HEK293 (cell line): ENCODE data around the gene RAET1G.
A peak's percentile ranks its signal among the peaks of the same experiment; 100 is the strongest.

Experiments
- AEBP2 ChIP-seq: fragments of 450-650 bp; formaldehyde crosslinking; IDR thresholded peaks from 2 replicates; pipeline ENCODE4 v1.5.1; 2016; ENCODE audit warnings: missing biosample characterization, missing genetic modification characterization, borderline replicate concordance
- BCL11B ChIP-seq: fragments of 450-650 bp; formaldehyde crosslinking; IDR thresholded peaks from 2 replicates; pipeline ENCODE4 v1.5.1; 2016; ENCODE audit warnings: low read depth, missing biosample characterization, missing genetic modification characterization
- ELK4 ChIP-seq: IDR thresholded peaks from 2 replicates; pipeline ENCODE4 v1.6.1; 2011; ENCODE audit warnings: mild to moderate bottlenecking, low read depth, low read length, borderline replicate concordance
- GLIS2 ChIP-seq: fragments of 450-650 bp; formaldehyde crosslinking; IDR thresholded peaks from 2 replicates; pipeline ENCODE4 v1.5.1; 2016; ENCODE audit warnings: missing biosample characterization, missing genetic modification characterization
- HOXA7 ChIP-seq: sonication (generic); formaldehyde crosslinking; IDR thresholded peaks from 2 replicates; pipeline ENCODE4 v1.8.1; 2022; ENCODE audit warnings: missing genetic modification reagents, borderline replicate concordance
- INSM2 ChIP-seq: fragments of 450-650 bp; formaldehyde crosslinking; IDR thresholded peaks from 2 replicates; pipeline ENCODE4 v1.5.1; 2016; ENCODE audit warnings: missing biosample characterization, missing genetic modification characterization
- PATZ1 ChIP-seq: fragments of 450-650 bp; formaldehyde crosslinking; IDR thresholded peaks from 2 replicates; pipeline ENCODE4 v1.5.1; 2016; ENCODE audit warnings: missing biosample characterization, missing genetic modification characterization
- PBX3 ChIP-seq: sonication (generic); formaldehyde crosslinking; IDR thresholded peaks from 2 replicates; pipeline ENCODE4 v1.8.1; 2022; ENCODE audit warnings: mild to moderate bottlenecking, moderate library complexity, missing genetic modification reagents
- TSHZ1 ChIP-seq: fragments of 450-650 bp; formaldehyde crosslinking; IDR thresholded peaks from 2 replicates; pipeline ENCODE4 v1.5.1; 2016; ENCODE audit warnings: missing biosample characterization, missing genetic modification characterization, borderline replicate concordance
- WT1 ChIP-seq: fragments of 450-650 bp; formaldehyde crosslinking; IDR thresholded peaks from 2 replicates; pipeline ENCODE4 v1.5.1; 2016; ENCODE audit warnings: missing biosample characterization, missing genetic modification characterization
- YY2 ChIP-seq: fragments of 450-650 bp; formaldehyde crosslinking; IDR thresholded peaks from 2 replicates; pipeline ENCODE4 v1.5.1; 2016; ENCODE audit warnings: missing biosample characterization, missing genetic modification characterization
- ZBTB7A ChIP-seq: fragments of 450-650 bp; formaldehyde crosslinking; IDR thresholded peaks from 2 replicates; pipeline ENCODE4 v1.5.1; 2016; ENCODE audit warnings: low read depth, missing biosample characterization, missing genetic modification characterization
- ZFP3 ChIP-seq: fragments of 450-650 bp; formaldehyde crosslinking; IDR thresholded peaks from 2 replicates; pipeline ENCODE4 v1.5.1; 2016; ENCODE audit warnings: low read depth, missing biosample characterization, missing genetic modification characterization
- ZFP37 ChIP-seq: fragments of 450-650 bp; formaldehyde crosslinking; IDR thresholded peaks from 2 replicates; pipeline ENCODE4 v1.5.1; 2016; ENCODE audit warnings: missing biosample characterization, missing genetic modification characterization
- ZNF138 ChIP-seq: fragments of 450-650 bp; formaldehyde crosslinking; IDR thresholded peaks from 2 replicates; pipeline ENCODE4 v1.5.1; 2016; ENCODE audit warnings: missing biosample characterization, missing genetic modification characterization, borderline replicate concordance
- ZNF221 ChIP-seq: fragments of 450-650 bp; formaldehyde crosslinking; IDR thresholded peaks from 2 replicates; pipeline ENCODE4 v1.5.1; 2017; ENCODE audit warnings: missing biosample characterization, missing genetic modification characterization, borderline replicate concordance
- ZNF223 ChIP-seq: fragments of 450-650 bp; formaldehyde crosslinking; IDR thresholded peaks from 2 replicates; pipeline ENCODE4 v1.5.1; 2016; ENCODE audit warnings: missing biosample characterization, missing genetic modification characterization
- ZNF24 ChIP-seq: fragments of 450-650 bp; formaldehyde crosslinking; IDR thresholded peaks from 2 replicates; pipeline ENCODE4 v1.5.1; 2016; ENCODE audit warnings: missing biosample characterization, missing genetic modification characterization
- ZNF335 ChIP-seq: fragments of 450-650 bp; formaldehyde crosslinking; conservative IDR thresholded peaks from 2 replicates; pipeline ENCODE4 v1.5.1; 2016; ENCODE audit warnings: missing biosample characterization, missing genetic modification characterization
- ZNF37A ChIP-seq: fragments of 450-650 bp; IDR thresholded peaks from 2 replicates; pipeline ENCODE4 v1.5.1; 2018; ENCODE audit warnings: missing biosample characterization, missing genetic modification characterization
- ZNF398 ChIP-seq: fragments of 450-650 bp; formaldehyde crosslinking; IDR thresholded peaks from 2 replicates; pipeline ENCODE4 v1.5.1; 2017; ENCODE audit warnings: missing biosample characterization, missing genetic modification characterization
- ZNF654 ChIP-seq: fragments of 450-650 bp; formaldehyde crosslinking; IDR thresholded peaks from 2 replicates; pipeline ENCODE4 v1.5.1; 2016; ENCODE audit warnings: low read depth, missing biosample characterization, missing genetic modification characterization
- ZNF670 ChIP-seq: fragments of 450-650 bp; formaldehyde crosslinking; IDR thresholded peaks from 2 replicates; pipeline ENCODE4 v1.5.1; 2016; ENCODE audit warnings: missing biosample characterization, missing genetic modification characterization, low read depth
- ZNF76 ChIP-seq: fragments of 450-650 bp; formaldehyde crosslinking; IDR thresholded peaks from 2 replicates; pipeline ENCODE4; 2016; ENCODE audit warnings: low read depth, missing biosample characterization, missing genetic modification characterization, borderline replicate concordance
- ZSCAN16 ChIP-seq: fragments of 450-650 bp; formaldehyde crosslinking; IDR thresholded peaks from 2 replicates; pipeline ENCODE4 v1.5.1; 2016; ENCODE audit warnings: missing biosample characterization, missing genetic modification characterization

RAET1G gene

GRCh38 chr6:149963462-149964307, 40.8 kb upstream of the RAET1G start, which contains the start of gene ULBP1 (continued):
- TF ChIP-seq ZNF670 (tag by site-specific recombination) (no peak), YY2 (tag by site-specific recombination) (peak; percentile 60), HOXA7 (CRISPR knock-in tag) (no peak), ZNF654 (tag by site-specific recombination) (no peak), ZNF223 (tag by site-specific recombination) (no peak), TSHZ1 (tag by site-specific recombination) (peak; percentile 37; the same call in 1 of the 2 replicates), ELK4 (no peak), BCL11B (tag by site-specific recombination) (no peak), ZSCAN16 (tag by site-specific recombination) (peak; percentile 90), ZNF335 (tag by site-specific recombination) (peak; percentile 97), ZBTB7A (tag by site-specific recombination) (no peak; the same call in 1 of the 2 replicates), GLIS2 (tag by site-specific recombination) (peak; percentile 66; the same call in 1 of the 2 replicates), INSM2 (peak; percentile 75; the same call in 1 of the 2 replicates), AEBP2 (no peak), ZNF398 (tag by site-specific recombination) (no peak; the same call in none of the 2 replicates), ZNF221 (no peak), PBX3 (CRISPR knock-in tag) (no peak; the same call in 1 of the 2 replicates), ZFP37 (peak; percentile 94; the same call in 1 of the 2 replicates), ZNF37A (tag by site-specific recombination) (no peak), PATZ1 (tag by site-specific recombination) (peak; percentile 99), ZFP3 (tag by site-specific recombination) (no peak), ZNF76 (peak; percentile 58), WT1 (tag by site-specific recombination) (peak; percentile 75), ZNF24 (0 out of 2 replicates have a peak, but pooled peaks have one; percentile 66), ZNF138 (tag by site-specific recombination) (no peak)
